Lower leg skin (tissue), 3 donors: ENCODE data around the gene GMPR.

ENCODE experiments used
- POLR2A ChIP-seq, 2 donors: fragments of 450-650 bp; IDR thresholded peaks; one replicate each; pipeline ENCODE4 v1.6.1; 2016 to 2017; ENCODE audit warnings: antibody characterized with exemption in 2 of 2, mild to moderate bottlenecking in 1 of 2, moderate library complexity in 1 of 2
- TF ChIP-seq, protein P1 (sequence below), 3 donors: fragments of 450-650 bp; IDR thresholded peaks; one replicate each; pipeline ENCODE4 v1.5.1; 2016; ENCODE audit warnings: antibody characterized with exemption in 3 of 3, mild to moderate bottlenecking in 3 of 3, moderate library complexity in 2 of 3

DNA sequence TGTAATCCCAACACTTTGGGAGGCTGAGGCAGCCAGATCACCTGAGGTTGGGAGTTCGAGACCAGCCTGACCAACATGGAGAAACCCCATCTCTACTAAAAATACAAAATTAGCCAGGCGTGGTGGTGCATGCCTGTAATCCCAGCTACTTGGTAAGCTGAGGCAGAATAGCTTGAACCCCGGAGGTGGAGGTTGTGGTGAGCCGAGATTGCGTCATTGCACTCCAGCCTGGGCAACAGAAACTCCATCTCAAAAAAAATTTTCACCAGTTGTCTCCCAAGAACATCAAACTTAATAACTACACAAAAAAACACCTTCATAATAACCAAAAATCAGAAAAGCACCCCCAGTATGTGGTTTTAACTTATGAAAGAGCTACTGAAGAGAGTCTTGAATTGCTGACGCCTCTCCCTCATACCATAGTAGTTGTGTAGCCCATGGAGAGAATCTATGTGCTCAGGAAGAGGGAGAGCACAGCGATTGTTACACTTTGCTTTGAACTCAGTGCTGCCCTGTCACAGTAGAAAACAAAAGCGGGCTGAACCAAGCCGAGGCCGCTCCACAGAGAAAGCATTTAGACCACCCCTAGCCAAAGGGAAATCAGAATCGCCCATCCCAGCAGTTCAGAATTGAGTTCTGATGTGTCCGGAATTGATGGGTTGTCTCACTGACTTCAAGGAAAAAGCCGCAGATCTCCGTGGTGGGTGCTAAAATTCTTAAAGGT is 42.0 kb upstream of the GMPR start:
- TF ChIP-seq, protein P1, sequence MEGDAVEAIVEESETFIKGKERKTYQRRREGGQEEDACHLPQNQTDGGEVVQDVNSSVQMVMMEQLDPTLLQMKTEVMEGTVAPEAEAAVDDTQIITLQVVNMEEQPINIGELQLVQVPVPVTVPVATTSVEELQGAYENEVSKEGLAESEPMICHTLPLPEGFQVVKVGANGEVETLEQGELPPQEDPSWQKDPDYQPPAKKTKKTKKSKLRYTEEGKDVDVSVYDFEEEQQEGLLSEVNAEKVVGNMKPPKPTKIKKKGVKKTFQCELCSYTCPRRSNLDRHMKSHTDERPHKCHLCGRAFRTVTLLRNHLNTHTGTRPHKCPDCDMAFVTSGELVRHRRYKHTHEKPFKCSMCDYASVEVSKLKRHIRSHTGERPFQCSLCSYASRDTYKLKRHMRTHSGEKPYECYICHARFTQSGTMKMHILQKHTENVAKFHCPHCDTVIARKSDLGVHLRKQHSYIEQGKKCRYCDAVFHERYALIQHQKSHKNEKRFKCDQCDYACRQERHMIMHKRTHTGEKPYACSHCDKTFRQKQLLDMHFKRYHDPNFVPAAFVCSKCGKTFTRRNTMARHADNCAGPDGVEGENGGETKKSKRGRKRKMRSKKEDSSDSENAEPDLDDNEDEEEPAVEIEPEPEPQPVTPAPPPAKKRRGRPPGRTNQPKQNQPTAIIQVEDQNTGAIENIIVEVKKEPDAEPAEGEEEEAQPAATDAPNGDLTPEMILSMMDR (IDR thresholded peaks at IDR 0.05): no peak
- no peak for TF ChIP-seq POLR2A (IDR thresholded peaks at IDR 0.05)
